GM12878 (cell line): ENCODE data around the gene MAN2A1. TPM values are rescaled to one million over a fixed set of nuclear protein-coding genes. Genes with fewer than 3 reads are reported as not detected.

Experiments
- ATAC-seq: fragments of 200-7000 bp; cut with Tn5 transposase; 3 replicates; pipeline ENCODE4 v1.9.1; 2020; ENCODE audit warnings: mild to moderate bottlenecking, moderate library complexity
- BruUV-seq: library from RNA; stranded (reverse); fragments of 400-500 nt; replicated peaks from 2 replicates; lab custom pipeline; 2021; lab: Mats Ljungman, UMichigan
- CTCF ChIA-PET: fragments of 300-600 bp; sonication (Branson Sonifier 250); formaldehyde crosslinking; extraction: SDS; loops from one replicate; lab custom pipeline; 2021; ENCODE audit warnings: inconsistent platforms; lab: Yijun Ruan, JAX
- POLR2A ChIA-PET: fragments of 350-600 bp; formaldehyde crosslinking; extraction: SDS; loops from one replicate; lab custom pipeline; 2021; ENCODE audit warnings: inconsistent platforms; lab: Charles Lee
- RAD21 ChIA-PET: fragments of 300-600 bp; sonication (Branson Sonifier 250); formaldehyde crosslinking; loops from one replicate; lab custom pipeline; 2023; ENCODE audit warnings: antibody characterized with exemption; ENCODE audit not compliant: unreplicated experiment; lab: Charles Lee
- SMC1A ChIA-PET: fragments of 300-600 bp; sonication (Branson Sonifier 250); formaldehyde crosslinking; loops from one replicate; lab custom pipeline; 2023; ENCODE audit not compliant: unreplicated experiment, uncharacterized antibody; lab: Charles Lee
- DNase-seq: peaks from one replicate; pipeline ENCODE4 v3.0.0-alpha.2; 2011; ENCODE audit warnings: low read depth, low spot score
- FAIRE-seq: peaks from 3 replicates; lab custom pipeline; 2011; peaks lifted over from hg19 to GRCh38; lab: Jason Lieb, UNC
- H2AFZ ChIP-seq: 2 replicates; pipeline ENCODE4 v1.6.0; 2011; ENCODE audit warnings: low read depth, low read length, control low read depth; ENCODE audit not compliant: control insufficient read depth
- H3K27ac ChIP-seq: 2 replicates; pipeline ENCODE4 v1.5.1; 2011; ENCODE audit warnings: control low read depth; ENCODE audit not compliant: control insufficient read depth, insufficient read depth
- H3K27me3 ChIP-seq, 2 experiments: replicated peaks in 1 of 2; 2 replicates each; pipeline versions ENCODE4 v1.6.0 to v1.6.1; 2011; ENCODE audit warnings: low read length in 1 of 2; ENCODE audit not compliant: control insufficient read depth in 2 of 2, insufficient read depth in 2 of 2
- H3K36me3 ChIP-seq, 2 experiments: 2 replicates each; pipeline ENCODE4 v1.5.1; 2011; ENCODE audit warnings: low read length in 1 of 2; ENCODE audit not compliant: control insufficient read depth in 2 of 2, insufficient read depth in 2 of 2
- H3K4me1 ChIP-seq: 2 replicates; pipeline ENCODE4 v1.6.1; 2011; ENCODE audit warnings: mild to moderate bottlenecking, low read length, moderate library complexity, mixed read lengths; ENCODE audit not compliant: control insufficient read depth, insufficient read depth
- H3K4me2 ChIP-seq: 2 replicates; pipeline ENCODE4 v1.6.0; 2011; ENCODE audit warnings: control low read depth; ENCODE audit not compliant: control insufficient read depth, insufficient read depth
- H3K4me3 ChIP-seq: fragments of 200-600 bp; sonication (generic); 2 replicates; pipeline ENCODE4 v1.5.1; 2016
- H3K79me2 ChIP-seq: 2 replicates; pipeline ENCODE4 v1.6.0; 2011; ENCODE audit warnings: low read length; ENCODE audit not compliant: control insufficient read depth, insufficient read depth
- H3K9ac ChIP-seq: 2 replicates; pipeline ENCODE4 v1.8.0; 2011; ENCODE audit warnings: low read length, control low read depth, mixed read lengths; ENCODE audit not compliant: control insufficient read depth, insufficient read depth
- H3K9me3 ChIP-seq: replicated peaks from 3 replicates; pipeline ENCODE4 v1.5.1; 2011; ENCODE audit warnings: mild to moderate bottlenecking, low read length; ENCODE audit not compliant: control insufficient read depth, insufficient read depth
- H4K20me1 ChIP-seq: 2 replicates; pipeline ENCODE4 v1.6.0; 2011; ENCODE audit not compliant: control insufficient read depth, insufficient read depth
- EGR1 ChIP-seq, 2 experiments: IDR thresholded peaks; 1 replicate in 1 of 2; 2 replicates in 1 of 2; pipeline ENCODE4 v1.6.1; 2011 to 2012; ENCODE audit warnings: low read depth in 2 of 2, low read length in 2 of 2, borderline replicate concordance in 1 of 2, mild to moderate bottlenecking in 1 of 2, moderate library complexity in 1 of 2
- HDAC2 ChIP-seq: fragments of 200-600 bp; sonication (generic); IDR thresholded peaks from 2 replicates; pipeline ENCODE4 v1.6.1; 2017
- IRF4 ChIP-seq: IDR thresholded peaks from 2 replicates; pipeline ENCODE4 v1.6.1; 2011; ENCODE audit warnings: low read depth, low read length
- MEF2B ChIP-seq: fragments of 450-650 bp; IDR thresholded peaks from 2 replicates; pipeline ENCODE4 v1.6.1; 2018; ENCODE audit warnings: mild to moderate bottlenecking, moderate library complexity; ENCODE audit not compliant: partially characterized antibody, poor library complexity, severe bottlenecking
- NFXL1 ChIP-seq: fragments of 450-650 bp; IDR thresholded peaks from 2 replicates; pipeline ENCODE4 v1.6.1; 2017; ENCODE audit warnings: antibody characterized with exemption, mild to moderate bottlenecking, borderline replicate concordance
- SKIL ChIP-seq: fragments of 450-650 bp; IDR thresholded peaks from 2 replicates; pipeline ENCODE4 v1.6.1; 2017; ENCODE audit warnings: mild to moderate bottlenecking, low read depth, inconsistent platforms; ENCODE audit not compliant: poor library complexity, severe bottlenecking
- SP1 ChIP-seq: IDR thresholded peaks from one replicate; pipeline ENCODE4 v1.6.1; 2011; ENCODE audit warnings: low read depth, low read length
- SREBF1 ChIP-seq: IDR thresholded peaks from 2 replicates; pipeline ENCODE4 v1.6.1; 2012; ENCODE audit warnings: mild to moderate bottlenecking, low read length
- SUZ12 ChIP-seq: fragments of 200-600 bp; sonication (generic); IDR thresholded peaks from one replicate; pipeline ENCODE4 v1.6.1; 2018; ENCODE audit warnings: antibody characterized with exemption, mild to moderate bottlenecking; ENCODE audit not compliant: unreplicated experiment
- TCF3 ChIP-seq: IDR thresholded peaks from 2 replicates; pipeline ENCODE4 v1.6.1; 2012; ENCODE audit warnings: low read depth, mild to moderate bottlenecking, low read length, borderline replicate concordance; ENCODE audit not compliant: insufficient read depth
- ZSCAN29 ChIP-seq: fragments of 450-650 bp; IDR thresholded peaks from 2 replicates; pipeline ENCODE4 v1.6.1; 2017; ENCODE audit warnings: mild to moderate bottlenecking, moderate library complexity
- WGBS: methylation state at CpG from one replicate; pipeline ENCODE4 v1.1.6; 2016; ENCODE audit warnings: low lambda C conversion rate; ENCODE audit not compliant: insufficient replicate concordance, insufficient coverage; ENCODE audit errors: missing lambda C conversion rate; 5-methylcytosine and 5-hydroxymethylcytosine counted together
- in situ Hi-C: fragments of 300-500 bp; cut with MboI; formaldehyde crosslinking; loops from 9 replicates; pipeline ENCODE4 v1.14.3; 2018; ENCODE audit warnings: mixed read lengths
- intact Hi-C: fragments of 100-400 bp; cut with micrococcal nuclease; formaldehyde crosslinking; loops from one replicate; pipeline ENCODE4 v1.14.2; 2022; ENCODE audit not compliant: unreplicated experiment
- polyA plus RNA-seq, 11 experiments: library from polyadenylated mRNA; depleted of rRNA in 4 of 11; unstranded in 6 of 11; stranded (reverse) in 5 of 11; fragments of >200 nt; fragmentation: Nextera tagmentation in 4 of 11; fragmentation: Illumina TruSeq in 1 of 11; extraction: Ambion mirVana in 4 of 11; extraction: Trizol in 1 of 11; gene quantifications; 1 replicate in 1 of 11; 2 replicates in 10 of 11; pipeline versions ENCODE4 v1.2.1 to v1.2.3, GENCODE V29; 2011 to 2016; ENCODE audit warnings: inconsistent platforms in 2 of 11, missing spikeins in 2 of 11, low read depth in 1 of 11
- total RNA-seq, 4 experiments: library from RNA; depleted of rRNA in 3 of 4; stranded (reverse); fragments of >200 nt in 3 of 4; fragmentation: Illumina TruSeq in 1 of 4; extraction: Trizol in 1 of 4; gene quantifications; 2 replicates each; pipeline versions ENCODE4 v1.2.1 to v1.2.3, GENCODE V29; 2013 to 2021
- TF ChIP-seq, protein P1 (sequence below): fragments of 450-650 bp; formaldehyde crosslinking; IDR thresholded peaks from 2 replicates; pipeline ENCODE4 v1.4.0; 2020; ENCODE audit warnings: mild to moderate bottlenecking, moderate library complexity
- TF ChIP-seq, protein P2 (sequence below): fragments of 150-350 bp; IDR thresholded peaks from 2 replicates; pipeline ENCODE4 v1.6.1; 2014; ENCODE audit warnings: mild to moderate bottlenecking, low read depth, low read length
- TF ChIP-seq, protein P3 (sequence below): fragments of 450-650 bp; IDR thresholded peaks from 2 replicates; pipeline ENCODE4 v1.6.1; 2016; ENCODE audit warnings: mild to moderate bottlenecking

Gene MAN2A1
- total and polyA plus RNA-seq, 10 of the 15 experiments (the other 5 are each of a cell fraction or from before 2014, with no cell fraction given), result 4.2 to 27.9 (median 10.5) TPM

- DNase-seq (no peak), FAIRE-seq (no peak), ATAC-seq (no peak)
- no peak overlapping the region for H3K4me2 ChIP-seq
- 60% methylated on average over 4 of the region's 4 CpGs for WGBS
- no peaks in the 10 kb centered on the region for H3K9me3 ChIP-seq
- ChIA-PET POLR2A (no interaction called here), SMC1A (no interaction called here), CTCF (no interaction called here), RAD21 (no interaction called here)
- H3K27ac ChIP-seq, result no peak overlapping the region
- H3K36me3 ChIP-seq, result no peaks in the 10 kb centered on the region; a peak in 1 of 4 replicates
- H3K4me1 ChIP-seq, result no peaks in the 10 kb centered on the region
- intact Hi-C loops, result no loop called here
- H3K4me3 ChIP-seq, result no peak overlapping the region
- no peaks in the 10 kb centered on the region for H3K79me2 ChIP-seq
- no peak overlapping the region for H3K9ac ChIP-seq
- H3K27me3 ChIP-seq, result no peaks in the 10 kb centered on the region
- no TSS peak for BruUV-seq
- H2AFZ ChIP-seq, result no peak overlapping the region
- H4K20me1 ChIP-seq, result no peaks in the 10 kb centered on the region
- in situ Hi-C loops, result no loop called here
- TF ChIP-seq MEF2B (no peak), TCF3 (no peak), SUZ12 (no peak), SKIL (no peak), EGR1 (IDR thresholded peaks at IDR 0.05; ENCODE audit: borderline replicate concordance in 1 of 2, low read depth in 2 of 2, low read length in 2 of 2) (no peak), HDAC2 (no peak), NFXL1 (no peak), SREBF1 (no peak), SP1 (no peak), ZSCAN29 (no peak), IRF4 (no peak)
- TF ChIP-seq, protein P1, sequence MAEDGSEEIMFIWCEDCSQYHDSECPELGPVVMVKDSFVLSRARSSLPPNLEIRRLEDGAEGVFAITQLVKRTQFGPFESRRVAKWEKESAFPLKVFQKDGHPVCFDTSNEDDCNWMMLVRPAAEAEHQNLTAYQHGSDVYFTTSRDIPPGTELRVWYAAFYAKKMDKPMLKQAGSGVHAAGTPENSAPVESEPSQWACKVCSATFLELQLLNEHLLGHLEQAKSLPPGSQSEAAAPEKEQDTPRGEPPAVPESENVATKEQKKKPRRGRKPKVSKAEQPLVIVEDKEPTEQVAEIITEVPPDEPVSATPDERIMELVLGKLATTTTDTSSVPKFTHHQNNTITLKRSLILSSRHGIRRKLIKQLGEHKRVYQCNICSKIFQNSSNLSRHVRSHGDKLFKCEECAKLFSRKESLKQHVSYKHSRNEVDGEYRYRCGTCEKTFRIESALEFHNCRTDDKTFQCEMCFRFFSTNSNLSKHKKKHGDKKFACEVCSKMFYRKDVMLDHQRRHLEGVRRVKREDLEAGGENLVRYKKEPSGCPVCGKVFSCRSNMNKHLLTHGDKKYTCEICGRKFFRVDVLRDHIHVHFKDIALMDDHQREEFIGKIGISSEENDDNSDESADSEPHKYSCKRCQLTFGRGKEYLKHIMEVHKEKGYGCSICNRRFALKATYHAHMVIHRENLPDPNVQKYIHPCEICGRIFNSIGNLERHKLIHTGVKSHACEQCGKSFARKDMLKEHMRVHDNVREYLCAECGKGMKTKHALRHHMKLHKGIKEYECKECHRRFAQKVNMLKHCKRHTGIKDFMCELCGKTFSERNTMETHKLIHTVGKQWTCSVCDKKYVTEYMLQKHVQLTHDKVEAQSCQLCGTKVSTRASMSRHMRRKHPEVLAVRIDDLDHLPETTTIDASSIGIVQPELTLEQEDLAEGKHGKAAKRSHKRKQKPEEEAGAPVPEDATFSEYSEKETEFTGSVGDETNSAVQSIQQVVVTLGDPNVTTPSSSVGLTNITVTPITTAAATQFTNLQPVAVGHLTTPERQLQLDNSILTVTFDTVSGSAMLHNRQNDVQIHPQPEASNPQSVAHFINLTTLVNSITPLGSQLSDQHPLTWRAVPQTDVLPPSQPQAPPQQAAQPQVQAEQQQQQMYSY (CRISPR knock-in tag), result no peak
- TF ChIP-seq, protein P2, sequence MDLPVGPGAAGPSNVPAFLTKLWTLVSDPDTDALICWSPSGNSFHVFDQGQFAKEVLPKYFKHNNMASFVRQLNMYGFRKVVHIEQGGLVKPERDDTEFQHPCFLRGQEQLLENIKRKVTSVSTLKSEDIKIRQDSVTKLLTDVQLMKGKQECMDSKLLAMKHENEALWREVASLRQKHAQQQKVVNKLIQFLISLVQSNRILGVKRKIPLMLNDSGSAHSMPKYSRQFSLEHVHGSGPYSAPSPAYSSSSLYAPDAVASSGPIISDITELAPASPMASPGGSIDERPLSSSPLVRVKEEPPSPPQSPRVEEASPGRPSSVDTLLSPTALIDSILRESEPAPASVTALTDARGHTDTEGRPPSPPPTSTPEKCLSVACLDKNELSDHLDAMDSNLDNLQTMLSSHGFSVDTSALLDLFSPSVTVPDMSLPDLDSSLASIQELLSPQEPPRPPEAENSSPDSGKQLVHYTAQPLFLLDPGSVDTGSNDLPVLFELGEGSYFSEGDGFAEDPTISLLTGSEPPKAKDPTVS, result no peak
- TF ChIP-seq, protein P3, sequence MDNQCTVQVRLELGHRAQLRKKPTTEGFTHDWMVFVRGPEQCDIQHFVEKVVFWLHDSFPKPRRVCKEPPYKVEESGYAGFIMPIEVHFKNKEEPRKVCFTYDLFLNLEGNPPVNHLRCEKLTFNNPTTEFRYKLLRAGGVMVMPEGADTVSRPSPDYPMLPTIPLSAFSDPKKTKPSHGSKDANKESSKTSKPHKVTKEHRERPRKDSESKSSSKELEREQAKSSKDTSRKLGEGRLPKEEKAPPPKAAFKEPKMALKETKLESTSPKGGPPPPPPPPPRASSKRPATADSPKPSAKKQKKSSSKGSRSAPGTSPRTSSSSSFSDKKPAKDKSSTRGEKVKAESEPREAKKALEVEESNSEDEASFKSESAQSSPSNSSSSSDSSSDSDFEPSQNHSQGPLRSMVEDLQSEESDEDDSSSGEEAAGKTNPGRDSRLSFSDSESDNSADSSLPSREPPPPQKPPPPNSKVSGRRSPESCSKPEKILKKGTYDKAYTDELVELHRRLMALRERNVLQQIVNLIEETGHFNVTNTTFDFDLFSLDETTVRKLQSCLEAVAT, result no peak
Observed at GRCh38 chr5:109873687-109874086, 184.0 kb downstream of the MAN2A1 start.
